Measurements from ENCODE around the gene CHST7. TPM values are rescaled to one million over a fixed set of nuclear protein-coding genes. Genes with fewer than 3 reads are reported as not detected.

CHST7 gene
- total RNA-seq, 1 experiment from 2014 or later, result 17.1 TPM

GRCh38 chrX:46601283-46601682 lies 27.7 kb downstream of the CHST7 start:
- Histone ChIP-seq H3K9ac (ENCODE audit: extremely low read depth, insufficient read length, low read length) (no peak overlapping the region), H2BK15ac (ENCODE audit: low read depth, low read length) (no peak overlapping the region), H3K56ac (ENCODE audit: insufficient read length, low read depth, low read length) (no peak overlapping the region), H3K14ac (ENCODE audit: insufficient read depth, low read length) (no peak overlapping the region), H2BK20ac (ENCODE audit: low read depth, low read length, poor library complexity, severe bottlenecking) (no peak overlapping the region), H2BK12ac (ENCODE audit: insufficient read length, low read depth, low read length) (no peak overlapping the region), H3K27me3 (ENCODE audit: insufficient read depth, low read length) (no peaks in the 10 kb centered on the region), H3K9me3 (ENCODE audit: control insufficient read depth, low read depth, low read length) (peaks cover 21% of the 10 kb centered on the region), H4K91ac (ENCODE audit: insufficient read length, low read depth, low read length) (no peak overlapping the region), H2AK5ac (ENCODE audit: insufficient read length, low read length) (no peak overlapping the region), H3K27ac (ENCODE audit: insufficient read length, low read depth, low read length) (no peak overlapping the region), H4K5ac (ENCODE audit: insufficient read length, low read depth, low read length) (no peak overlapping the region), H2BK120ac (ENCODE audit: low read depth, low read length, poor library complexity, severe bottlenecking) (no peak overlapping the region), H3K23ac (ENCODE audit: insufficient read length, low read depth, low read length) (no peak overlapping the region), H3K4ac (ENCODE audit: low read depth, low read length) (no peak overlapping the region), H4K20me1 (ENCODE audit: control insufficient read depth, insufficient read depth, insufficient read length) (no peaks in the 10 kb centered on the region), H3K4me2 (ENCODE audit: insufficient read depth, insufficient read length, low read length) (no peak overlapping the region), H3K79me2 (ENCODE audit: insufficient read depth, low read length) (no peaks in the 10 kb centered on the region; the same call in 1 of the 2 replicates), H2BK5ac (ENCODE audit: insufficient read length, low read length) (no peak overlapping the region), H2AFZ (ENCODE audit: low read length) (no peak overlapping the region), H3K23me2 (ENCODE audit: insufficient read length, low read depth, low read length, poor library complexity, severe bottlenecking) (no peaks in the 10 kb centered on the region), H3K4me1 (ENCODE audit: insufficient read depth, low read length) (no peaks in the 10 kb centered on the region), H3K79me1 (ENCODE audit: insufficient read depth, low read depth, low read length, poor library complexity, severe bottlenecking) (peaks cover 3% of the 10 kb centered on the region), H3K18ac (ENCODE audit: insufficient read length, low read depth, low read length) (no peak overlapping the region), H3T11ph (ENCODE audit: low read length) (no peak overlapping the region), H4K8ac (replicated peaks; ENCODE audit: insufficient read length, low read depth, low read length) (no peak overlapping the region)
- no peak overlapping the region for H3K4me3 Mint-ChIP-seq
- H3K4me1 Mint-ChIP-seq, result no peaks in the 10 kb centered on the region
- no peak for DNase-seq
- TF ChIP-seq, protein P1, sequence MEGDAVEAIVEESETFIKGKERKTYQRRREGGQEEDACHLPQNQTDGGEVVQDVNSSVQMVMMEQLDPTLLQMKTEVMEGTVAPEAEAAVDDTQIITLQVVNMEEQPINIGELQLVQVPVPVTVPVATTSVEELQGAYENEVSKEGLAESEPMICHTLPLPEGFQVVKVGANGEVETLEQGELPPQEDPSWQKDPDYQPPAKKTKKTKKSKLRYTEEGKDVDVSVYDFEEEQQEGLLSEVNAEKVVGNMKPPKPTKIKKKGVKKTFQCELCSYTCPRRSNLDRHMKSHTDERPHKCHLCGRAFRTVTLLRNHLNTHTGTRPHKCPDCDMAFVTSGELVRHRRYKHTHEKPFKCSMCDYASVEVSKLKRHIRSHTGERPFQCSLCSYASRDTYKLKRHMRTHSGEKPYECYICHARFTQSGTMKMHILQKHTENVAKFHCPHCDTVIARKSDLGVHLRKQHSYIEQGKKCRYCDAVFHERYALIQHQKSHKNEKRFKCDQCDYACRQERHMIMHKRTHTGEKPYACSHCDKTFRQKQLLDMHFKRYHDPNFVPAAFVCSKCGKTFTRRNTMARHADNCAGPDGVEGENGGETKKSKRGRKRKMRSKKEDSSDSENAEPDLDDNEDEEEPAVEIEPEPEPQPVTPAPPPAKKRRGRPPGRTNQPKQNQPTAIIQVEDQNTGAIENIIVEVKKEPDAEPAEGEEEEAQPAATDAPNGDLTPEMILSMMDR (conservative IDR thresholded peaks at IDR 0.05), result no peak
- H3K36me3 Mint-ChIP-seq (ENCODE audit: insufficient read depth in 1 of 3, low read depth in 3 of 3), result peaks cover 16 to 23% (median 16%) of the 10 kb centered on the region in 3 experiments; a peak in 6 of 7 replicates
- H3K9me3 Mint-ChIP-seq, result peaks cover 52 to 74% of the 10 kb centered on the region in 2 experiments
- no CpG with 5 or more reads among the region's 6 CpGs for WGBS (ENCODE audit: extremely low coverage, insufficient read length, low lambda C conversion rate)
- H3K27me3 Mint-ChIP-seq (ENCODE audit: low read depth), result no peaks in the 10 kb centered on the region
- no peak overlapping the region for H3K27ac Mint-ChIP-seq

All from H9 (cell line).